GM11168 (cell line): Measurements from ENCODE around the gene ACE.
"Not testable (repeated sequence)": the region's sequence is repeated elsewhere in the genome, so short reads cannot be mapped to it uniquely, and the experiment has no call there.

Source experiments
- in situ Hi-C: fragments of 300-500 bp; cut with MboI; formaldehyde crosslinking; loops from one replicate; pipeline ENCODE4 v1.12.0; 2022; ENCODE audit warnings: low sequenced_read_pairs; ENCODE audit not compliant: unreplicated experiment

Gene ACE

DNA sequence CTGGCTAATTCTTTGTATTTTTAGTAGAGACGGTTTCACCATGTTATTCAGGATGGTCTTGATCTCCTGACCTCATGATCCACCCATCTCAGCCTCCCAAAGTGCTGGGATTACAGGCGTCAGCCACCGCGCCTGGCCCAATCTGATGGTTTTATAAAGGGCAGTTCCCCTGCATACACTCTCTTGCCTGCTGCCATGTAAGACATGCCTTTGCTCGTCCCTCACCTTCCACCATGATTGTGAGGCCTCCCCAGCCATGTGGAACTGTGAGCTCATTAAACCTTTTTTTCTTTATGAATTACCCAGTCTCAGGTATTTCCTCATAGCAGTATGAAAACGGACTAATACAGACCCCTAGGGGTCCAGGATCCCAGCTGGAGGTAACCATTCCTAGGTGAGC, 8.8 kb upstream of the ACE start:
- in situ Hi-C loops, result not testable (repeated sequence)

DNA sequence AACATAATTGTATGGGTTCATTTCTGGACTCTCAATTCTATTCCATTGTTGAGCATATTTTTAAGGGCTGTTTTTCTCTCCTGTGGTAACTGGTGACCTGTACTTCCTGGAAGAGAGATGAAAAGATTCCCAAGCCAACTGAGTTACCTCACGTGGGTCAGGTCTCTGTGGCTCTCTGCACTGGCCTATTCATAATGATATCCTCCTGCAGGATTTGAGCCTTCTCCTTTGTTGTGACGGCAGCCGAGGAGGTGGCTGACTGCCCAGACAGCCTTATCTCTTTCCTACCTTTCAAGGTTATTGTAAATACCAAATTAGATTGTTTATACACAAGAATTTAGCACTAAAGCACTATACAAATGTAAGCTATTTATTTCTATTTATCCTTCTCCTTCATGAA, 2.7 kb upstream of the ACE start:
- in situ Hi-C loops, result no loop called here

DNA sequence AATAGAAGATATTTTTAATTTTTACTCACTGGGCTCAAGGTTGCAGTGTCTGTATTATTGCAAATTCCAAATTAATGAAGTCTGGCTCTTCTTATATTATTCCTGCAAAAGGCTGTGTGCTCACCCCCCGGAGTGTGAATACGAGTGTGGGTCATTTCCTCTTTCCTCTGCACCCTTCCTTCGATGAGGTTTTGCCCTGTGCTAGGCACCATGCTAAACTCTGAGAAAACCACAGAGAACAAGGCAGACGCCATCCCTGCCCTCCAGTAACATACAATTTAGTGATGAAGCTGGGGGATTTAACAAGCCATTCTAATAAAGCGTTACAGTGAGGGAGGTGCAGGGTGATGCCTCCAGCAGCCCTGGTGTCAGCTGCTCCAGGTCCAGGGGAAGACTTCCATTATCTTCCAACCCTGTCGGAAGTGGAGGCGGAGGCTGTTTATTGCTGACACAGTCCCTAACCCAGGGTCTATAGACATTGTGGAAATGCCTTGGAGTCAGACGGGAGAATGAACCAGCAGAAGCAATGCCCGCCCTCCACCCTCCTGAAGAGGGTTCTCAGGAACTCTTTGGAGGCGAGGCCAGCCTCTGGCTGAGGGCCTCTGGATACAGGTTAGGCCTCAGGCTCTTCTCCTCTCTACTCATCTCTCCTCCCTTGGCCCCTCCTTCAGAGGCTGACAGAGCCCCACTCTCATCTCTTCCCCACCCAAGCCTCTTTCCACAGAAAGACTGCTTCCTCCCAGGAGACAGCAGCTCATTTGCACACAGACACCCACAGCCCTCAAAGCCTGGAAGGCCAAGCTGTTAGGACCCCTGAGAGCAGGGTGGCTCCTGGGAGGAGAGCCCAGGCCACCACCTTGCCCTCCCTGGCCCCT, 2.0 kb upstream of the ACE start:
- in situ Hi-C loops, result loop anchor here (5.0 kb wide), 1 partner anchor 53 kb away; no protein-coding TSS in a partner anchor

DNA sequence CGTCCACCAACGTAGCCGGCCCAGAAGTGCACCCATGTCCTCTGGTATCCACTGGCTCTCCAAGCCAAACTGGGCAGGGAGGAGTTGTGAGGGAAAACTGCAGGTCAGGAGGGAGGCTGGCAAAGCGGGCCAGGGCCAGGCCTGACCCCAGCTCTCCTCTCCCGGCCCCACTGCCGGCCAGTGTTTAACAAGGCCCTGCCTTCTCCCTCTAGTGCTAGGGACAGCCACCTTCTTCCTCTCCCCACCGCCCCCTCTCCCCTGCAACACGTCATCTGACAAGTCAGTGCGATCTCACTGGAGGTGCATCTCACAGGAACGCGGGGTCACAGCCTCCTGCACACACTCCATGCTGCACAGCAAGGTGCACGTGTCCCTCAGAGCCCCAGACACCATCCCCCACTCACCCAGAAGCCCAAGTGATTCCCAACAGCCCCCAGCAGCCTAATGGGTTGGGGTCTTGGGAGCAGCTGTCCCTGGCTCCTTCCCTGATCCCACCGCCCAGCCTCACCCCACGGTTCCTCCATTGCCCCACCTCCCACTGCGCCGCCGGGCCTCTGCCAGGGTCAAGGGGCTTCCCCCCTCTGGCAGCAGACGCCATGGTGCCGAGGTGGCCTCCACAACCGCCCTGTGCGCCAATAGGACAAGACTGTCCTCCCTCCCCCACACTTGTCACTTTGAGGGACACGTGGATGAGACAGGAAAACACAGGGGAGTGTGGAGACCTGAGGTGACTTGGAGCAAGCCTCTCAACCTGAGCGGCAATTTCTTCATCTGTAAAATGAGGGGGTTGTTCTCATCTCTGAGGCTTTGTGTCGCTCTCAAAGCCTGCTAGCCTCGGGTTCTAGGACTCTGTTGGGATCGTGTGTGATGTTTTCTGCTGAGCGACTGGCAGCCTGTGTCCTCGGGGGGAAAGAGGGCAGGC, 1.1 kb upstream of the ACE start:
- in situ Hi-C loops, result loop anchor here (5.0 kb wide), 1 partner anchor 53 kb away; no protein-coding TSS in a partner anchor

DNA sequence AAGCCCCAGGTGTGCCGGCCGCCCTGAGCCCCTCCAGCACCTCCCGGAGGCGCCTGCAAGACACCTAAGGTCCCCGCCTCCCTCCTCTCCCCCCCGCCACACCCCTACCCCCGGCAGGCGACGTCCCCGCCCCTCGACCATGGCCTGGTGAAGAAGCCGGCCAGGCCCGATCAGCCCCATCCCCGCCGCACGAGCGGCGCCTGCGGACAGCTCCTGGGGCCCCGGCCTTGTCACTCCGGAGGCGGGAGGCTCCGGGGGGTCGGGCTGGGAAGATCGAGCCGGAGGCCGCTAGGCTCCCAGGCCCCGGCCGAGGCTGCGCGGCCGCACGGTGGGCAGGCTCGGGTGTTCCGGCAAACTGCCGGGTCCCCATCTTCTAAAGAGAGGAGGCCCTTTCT, 405 bp upstream of the ACE start:
- in situ Hi-C loops, result loop anchor here (5.0 kb wide), 1 partner anchor 54 kb away; no protein-coding TSS in a partner anchor

DNA sequence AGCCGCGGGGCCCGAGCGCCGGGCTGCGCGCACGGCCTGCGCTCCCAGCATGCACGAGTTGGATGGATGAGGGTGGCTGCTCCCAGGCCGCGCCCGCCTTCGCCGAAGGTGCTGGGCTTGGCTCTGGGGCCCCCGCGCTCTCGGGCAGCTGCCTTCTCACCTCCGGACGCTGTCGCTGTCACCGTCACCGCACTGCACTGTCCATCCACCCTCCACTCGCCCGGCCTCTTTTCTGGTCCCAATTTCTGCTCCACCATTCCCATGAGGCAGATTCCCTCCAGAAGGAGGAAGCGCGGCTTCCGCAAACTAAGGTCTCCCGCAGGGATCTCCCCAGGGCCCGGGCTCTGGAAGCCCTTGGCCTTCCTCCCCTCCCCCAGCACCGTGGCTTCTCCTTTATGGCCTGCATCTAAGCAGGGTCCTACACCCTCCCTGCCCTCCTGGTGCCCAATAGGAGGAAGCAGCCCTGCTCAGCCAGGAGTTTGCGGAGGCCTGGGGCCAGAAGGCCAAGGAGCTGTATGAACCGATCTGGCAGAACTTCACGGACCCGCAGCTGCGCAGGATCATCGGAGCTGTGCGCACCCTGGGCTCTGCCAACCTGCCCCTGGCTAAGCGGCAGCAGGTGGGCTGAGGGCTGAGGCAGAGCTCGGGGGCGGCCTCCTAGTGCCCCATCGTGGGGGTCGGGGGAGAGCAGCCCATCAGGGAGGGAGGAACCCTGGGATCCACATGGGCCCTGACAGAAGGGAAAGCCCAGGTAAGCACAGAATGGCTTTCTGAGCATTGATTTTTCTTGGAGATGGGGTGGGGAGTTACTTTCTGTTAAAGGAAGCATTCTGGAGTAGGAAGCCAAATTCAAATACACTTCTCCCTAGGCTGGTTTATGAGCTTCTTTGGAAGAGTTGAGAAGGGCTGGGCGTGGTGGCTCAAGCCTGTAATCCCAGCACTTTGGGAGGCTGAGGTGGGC, 899 bp downstream of the ACE start:
- in situ Hi-C loops, result loop anchor here (5.0 kb wide), 1 partner anchor 55 kb away; no protein-coding TSS in a partner anchor

DNA sequence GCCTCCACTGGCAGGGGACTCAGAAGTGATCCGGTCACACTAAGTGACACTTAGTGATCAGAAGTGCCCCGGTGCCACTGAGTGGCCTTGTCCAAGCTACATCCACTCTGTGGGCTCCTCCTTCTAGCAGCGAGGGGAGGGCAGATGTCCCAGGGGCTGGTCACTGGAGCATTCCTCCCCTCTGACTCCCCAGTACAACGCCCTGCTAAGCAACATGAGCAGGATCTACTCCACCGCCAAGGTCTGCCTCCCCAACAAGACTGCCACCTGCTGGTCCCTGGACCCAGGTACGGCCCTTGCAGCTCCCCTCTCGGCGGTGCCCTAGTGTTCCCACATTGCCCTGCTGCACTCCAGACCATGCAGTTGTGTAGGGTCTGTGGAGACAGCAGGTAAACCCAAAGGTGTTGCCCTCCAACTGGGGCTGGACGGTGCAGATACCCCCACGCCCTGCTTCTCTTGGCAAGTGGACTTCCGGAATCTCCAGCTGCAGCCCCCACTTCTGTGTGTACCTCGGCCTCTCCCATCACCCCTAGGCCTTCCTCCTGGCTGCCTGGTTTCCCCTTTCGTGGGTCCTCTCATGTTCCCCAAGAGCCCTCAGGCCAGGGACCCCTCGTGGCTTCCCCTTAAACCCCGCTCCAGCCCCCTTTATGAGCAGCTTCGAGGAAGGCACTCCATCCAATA, 2.1 kb downstream of the ACE start:
- in situ Hi-C loops, result loop anchor here (5.0 kb wide), 1 partner anchor 57 kb away; no protein-coding TSS in a partner anchor

DNA sequence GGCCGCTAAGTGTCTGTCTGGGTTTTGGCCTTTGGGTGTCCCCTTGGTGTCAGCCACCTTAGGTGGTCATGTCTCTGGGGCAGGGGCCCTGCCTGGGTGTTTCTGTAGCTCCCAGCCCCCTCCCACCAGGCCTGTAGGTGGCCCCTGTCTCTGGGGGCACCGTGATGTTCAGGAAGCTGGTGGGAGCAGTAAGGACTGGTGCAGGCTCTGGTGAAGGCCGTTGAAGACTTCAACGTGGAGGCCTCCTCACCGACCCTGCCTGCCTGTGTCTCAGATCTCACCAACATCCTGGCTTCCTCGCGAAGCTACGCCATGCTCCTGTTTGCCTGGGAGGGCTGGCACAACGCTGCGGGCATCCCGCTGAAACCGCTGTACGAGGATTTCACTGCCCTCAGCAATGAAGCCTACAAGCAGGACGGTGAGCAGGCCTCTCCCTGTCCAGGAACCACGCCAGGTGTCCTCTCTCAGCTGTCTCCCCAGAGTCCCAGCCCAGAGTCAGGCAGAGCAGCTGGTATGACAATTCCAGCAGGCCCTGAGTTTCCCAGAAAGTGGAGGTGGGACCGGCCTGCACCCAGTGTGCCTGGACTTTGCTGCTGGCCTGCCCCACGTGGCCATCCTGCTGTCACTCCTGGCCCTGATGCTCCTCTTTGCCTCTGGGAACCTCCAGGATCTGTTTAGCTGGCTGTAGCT, 2.8 kb downstream of the ACE start:
- in situ Hi-C loops, result loop anchor here (5.0 kb wide), 1 partner anchor 57 kb away; no protein-coding TSS in a partner anchor

DNA sequence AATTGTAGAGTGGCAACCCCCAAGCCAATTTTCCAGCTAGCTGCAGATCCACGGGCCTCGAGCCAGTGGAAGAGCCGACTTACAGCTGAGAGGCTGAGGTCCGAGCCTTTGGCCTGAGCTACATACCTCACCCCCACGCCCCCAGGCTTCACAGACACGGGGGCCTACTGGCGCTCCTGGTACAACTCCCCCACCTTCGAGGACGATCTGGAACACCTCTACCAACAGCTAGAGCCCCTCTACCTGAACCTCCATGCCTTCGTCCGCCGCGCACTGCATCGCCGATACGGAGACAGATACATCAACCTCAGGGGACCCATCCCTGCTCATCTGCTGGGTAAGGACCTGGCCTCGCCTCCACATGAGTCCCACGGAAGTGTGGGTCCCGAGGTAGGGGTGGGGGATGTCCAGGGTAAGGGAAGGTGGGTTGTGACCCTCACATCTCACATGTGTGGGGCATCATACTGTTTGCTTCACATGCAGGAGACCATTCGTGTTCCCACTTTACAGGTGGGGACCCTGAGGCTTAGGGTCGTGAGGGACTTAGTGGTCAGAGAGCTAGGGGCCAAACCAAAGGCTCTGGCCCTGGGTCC, 3.4 kb downstream of the ACE start:
- in situ Hi-C loops, result no loop called here

DNA sequence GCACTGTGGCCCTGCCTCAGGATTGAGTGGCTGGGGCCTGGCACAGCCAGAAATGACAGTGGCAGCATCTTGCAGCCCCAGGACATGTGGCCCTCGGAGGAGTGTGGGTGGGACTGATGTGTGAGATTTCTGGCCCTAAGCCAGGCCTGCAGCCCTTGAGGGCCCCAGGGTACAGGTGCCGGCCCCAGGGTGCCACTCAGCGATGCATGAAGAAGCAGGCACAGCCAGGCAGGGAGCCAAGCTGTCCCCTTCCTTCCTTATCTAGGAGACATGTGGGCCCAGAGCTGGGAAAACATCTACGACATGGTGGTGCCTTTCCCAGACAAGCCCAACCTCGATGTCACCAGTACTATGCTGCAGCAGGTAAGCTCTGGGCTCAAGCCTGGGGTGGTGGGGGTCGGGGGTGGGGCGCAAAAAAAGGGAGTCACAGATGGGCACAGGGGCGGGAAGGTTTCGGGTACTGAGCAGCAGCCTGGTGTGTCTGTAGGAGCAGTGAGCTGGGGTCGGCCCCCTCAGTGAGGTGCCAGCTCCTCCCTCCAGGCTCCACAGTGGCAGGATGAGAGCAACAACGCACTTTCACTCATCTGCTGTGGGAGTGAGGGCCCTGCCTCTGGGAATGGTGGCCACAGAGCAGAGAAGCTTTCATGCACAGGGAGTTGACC, 4.1 kb downstream of the ACE start:
- in situ Hi-C loops, result no loop called here

DNA sequence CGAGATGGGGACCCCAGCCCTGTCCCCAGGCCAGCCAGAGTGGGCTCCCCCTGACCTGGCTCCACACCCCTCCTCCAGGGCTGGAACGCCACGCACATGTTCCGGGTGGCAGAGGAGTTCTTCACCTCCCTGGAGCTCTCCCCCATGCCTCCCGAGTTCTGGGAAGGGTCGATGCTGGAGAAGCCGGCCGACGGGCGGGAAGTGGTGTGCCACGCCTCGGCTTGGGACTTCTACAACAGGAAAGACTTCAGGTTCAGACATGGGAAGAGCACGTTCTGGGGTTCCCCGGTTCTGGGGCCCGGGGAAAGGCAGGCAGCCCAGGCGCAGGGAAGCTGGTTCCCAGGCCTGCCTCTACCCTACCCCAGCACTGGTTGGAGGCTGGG, 4.6 kb downstream of the ACE start:
- in situ Hi-C loops, result no loop called here

DNA sequence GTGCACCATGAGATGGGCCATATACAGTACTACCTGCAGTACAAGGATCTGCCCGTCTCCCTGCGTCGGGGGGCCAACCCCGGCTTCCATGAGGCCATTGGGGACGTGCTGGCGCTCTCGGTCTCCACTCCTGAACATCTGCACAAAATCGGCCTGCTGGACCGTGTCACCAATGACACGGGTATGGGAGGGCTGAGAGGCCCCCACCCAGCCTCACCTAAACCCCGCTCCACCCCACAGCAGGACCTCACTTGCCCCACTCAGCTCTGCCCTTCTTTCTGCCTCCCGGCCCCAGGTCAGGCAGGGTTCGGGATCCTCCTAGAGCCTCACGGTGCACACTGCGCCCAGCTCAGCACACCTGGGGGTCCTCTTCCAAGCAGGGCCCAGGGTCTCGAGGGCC, 5.6 kb downstream of the ACE start:
- in situ Hi-C loops, result no loop called here

DNA sequence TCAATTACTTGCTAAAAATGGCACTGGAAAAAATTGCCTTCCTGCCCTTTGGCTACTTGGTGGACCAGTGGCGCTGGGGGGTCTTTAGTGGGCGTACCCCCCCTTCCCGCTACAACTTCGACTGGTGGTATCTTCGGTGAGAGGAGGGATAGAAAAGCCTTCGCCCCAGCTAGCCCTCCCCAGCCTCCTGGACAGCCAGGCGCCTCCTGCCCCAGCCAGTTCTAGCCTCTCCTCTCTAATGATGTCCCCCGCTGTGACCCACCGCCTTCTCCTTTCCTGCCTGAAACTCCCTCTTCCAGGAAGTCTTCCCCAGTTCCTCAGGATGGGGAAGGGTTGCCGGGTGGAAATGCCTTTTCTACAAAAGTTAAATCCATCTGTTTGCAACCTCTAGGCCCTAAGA, 6.2 kb downstream of the ACE start:
- in situ Hi-C loops, result no loop called here

DNA sequence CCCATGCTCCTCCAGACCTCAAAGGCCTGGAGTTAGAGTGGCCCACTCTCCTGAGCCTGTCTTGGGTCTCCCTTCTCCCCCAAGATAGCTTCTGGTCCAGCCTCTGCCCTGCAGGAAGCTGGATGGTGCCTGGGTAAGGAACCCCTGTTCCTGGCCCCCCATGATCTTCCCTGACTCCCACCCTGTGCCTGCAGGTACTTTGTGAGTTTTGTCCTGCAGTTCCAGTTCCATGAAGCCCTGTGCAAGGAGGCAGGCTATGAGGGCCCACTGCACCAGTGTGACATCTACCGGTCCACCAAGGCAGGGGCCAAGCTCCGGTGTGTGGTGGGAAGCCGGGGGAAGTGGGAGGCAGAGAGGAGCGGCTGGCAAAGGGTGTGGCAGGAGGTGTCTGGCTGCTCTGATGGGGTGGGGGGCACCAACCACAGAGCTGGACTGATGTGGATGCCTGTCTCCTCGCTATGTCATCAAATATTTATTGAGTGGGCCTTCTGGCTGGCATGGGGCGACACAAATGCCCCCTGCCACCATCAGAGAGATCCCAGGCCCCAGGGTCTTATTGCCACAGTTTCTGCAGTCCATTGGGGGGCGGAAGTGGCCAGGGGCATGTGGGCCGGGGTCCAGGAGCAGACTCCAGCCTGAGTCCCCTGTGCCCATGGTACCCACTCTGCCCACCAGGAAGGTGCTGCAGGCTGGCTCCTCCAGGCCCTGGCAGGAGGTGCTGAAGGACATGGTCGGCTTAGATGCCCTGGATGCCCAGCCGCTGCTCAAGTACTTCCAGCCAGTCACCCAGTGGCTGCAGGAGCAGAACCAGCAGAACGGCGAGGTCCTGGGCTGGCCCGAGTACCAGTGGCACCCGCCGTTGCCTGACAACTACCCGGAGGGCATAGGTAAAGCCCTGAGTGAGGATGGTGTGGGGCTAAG, 7.1 kb downstream of the ACE start:
- in situ Hi-C loops, result no loop called here

DNA sequence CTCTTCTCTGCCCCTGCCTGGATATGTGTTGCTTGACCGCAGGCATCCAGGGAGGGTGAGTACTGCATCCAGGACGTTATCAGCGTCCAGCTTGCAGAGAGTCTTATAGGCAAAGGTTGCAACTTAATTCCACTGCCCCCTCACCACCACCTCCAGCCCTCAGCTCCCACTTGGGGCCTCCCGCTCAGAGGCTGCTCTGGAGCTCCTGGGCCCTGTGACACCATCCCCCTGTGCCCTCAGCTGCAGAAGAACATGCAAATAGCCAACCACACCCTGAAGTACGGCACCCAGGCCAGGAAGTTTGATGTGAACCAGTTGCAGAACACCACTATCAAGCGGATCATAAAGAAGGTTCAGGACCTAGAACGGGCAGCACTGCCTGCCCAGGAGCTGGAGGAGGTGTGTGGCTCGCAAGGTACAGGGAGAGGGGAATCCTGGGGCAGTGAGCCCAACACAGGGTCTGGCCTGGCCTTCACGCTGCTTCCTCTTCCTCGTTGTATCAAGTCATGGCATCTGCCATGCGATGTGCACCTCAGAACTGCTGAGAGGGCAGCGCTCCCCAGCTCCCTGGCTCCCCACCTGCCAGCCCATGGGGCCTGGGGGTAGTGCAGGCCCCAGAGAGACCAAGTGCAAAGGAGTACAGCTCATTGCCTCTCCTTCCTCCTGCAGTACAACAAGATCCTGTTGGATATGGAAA, 9.6 kb downstream of the ACE start:
- in situ Hi-C loops, result no loop called here

DNA sequence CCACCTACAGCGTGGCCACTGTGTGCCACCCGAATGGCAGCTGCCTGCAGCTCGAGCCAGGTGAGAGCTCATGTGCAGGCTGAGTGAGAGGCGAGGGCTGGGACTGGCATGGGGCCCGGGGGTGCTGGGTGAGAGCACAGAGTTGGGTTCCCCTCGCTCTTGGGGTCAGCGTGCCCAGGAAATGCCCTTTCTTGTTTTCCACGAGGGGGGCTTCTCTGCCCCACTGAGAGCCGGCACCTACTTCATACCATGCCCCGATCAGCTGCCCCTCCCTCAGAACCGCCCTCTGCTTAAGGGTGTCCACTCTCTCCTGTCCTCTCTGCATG, 10.1 kb downstream of the ACE start:
- in situ Hi-C loops, result no loop called here
